ENCODE data around the gene NUDT14.

DNA sequence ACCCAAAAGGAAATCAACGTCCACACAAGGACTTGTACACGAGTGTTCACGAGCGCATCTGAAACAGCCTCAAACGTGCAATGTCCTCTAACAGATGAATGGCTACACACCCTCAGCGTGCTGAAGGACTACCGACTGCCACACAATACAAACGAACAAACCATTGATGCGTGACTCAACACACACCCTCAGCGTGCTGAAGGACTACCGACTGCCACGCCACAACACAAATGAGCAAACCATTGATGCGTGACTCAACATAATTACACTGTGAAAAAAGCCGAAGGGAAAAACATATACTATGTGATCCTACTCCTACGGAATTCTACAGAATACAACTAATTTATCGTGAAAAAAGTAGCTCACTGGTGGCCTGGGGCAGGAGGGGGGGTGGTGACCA lies 42.1 kb upstream of the NUDT14 start:
- TF ChIP-seq, protein P1, sequence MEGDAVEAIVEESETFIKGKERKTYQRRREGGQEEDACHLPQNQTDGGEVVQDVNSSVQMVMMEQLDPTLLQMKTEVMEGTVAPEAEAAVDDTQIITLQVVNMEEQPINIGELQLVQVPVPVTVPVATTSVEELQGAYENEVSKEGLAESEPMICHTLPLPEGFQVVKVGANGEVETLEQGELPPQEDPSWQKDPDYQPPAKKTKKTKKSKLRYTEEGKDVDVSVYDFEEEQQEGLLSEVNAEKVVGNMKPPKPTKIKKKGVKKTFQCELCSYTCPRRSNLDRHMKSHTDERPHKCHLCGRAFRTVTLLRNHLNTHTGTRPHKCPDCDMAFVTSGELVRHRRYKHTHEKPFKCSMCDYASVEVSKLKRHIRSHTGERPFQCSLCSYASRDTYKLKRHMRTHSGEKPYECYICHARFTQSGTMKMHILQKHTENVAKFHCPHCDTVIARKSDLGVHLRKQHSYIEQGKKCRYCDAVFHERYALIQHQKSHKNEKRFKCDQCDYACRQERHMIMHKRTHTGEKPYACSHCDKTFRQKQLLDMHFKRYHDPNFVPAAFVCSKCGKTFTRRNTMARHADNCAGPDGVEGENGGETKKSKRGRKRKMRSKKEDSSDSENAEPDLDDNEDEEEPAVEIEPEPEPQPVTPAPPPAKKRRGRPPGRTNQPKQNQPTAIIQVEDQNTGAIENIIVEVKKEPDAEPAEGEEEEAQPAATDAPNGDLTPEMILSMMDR (IDR thresholded peaks at IDR 0.05): no peak
- TF ChIP-seq POLR2A (IDR thresholded peaks at IDR 0.05): no peak

Measured in esophagus squamous epithelium (tissue), 4 donors.